ENCODE results near the gene MAU2. TPM values are rescaled to one million over a fixed set of nuclear protein-coding genes. Genes with fewer than 3 reads are reported as not detected.

MAU2 gene, protein sequence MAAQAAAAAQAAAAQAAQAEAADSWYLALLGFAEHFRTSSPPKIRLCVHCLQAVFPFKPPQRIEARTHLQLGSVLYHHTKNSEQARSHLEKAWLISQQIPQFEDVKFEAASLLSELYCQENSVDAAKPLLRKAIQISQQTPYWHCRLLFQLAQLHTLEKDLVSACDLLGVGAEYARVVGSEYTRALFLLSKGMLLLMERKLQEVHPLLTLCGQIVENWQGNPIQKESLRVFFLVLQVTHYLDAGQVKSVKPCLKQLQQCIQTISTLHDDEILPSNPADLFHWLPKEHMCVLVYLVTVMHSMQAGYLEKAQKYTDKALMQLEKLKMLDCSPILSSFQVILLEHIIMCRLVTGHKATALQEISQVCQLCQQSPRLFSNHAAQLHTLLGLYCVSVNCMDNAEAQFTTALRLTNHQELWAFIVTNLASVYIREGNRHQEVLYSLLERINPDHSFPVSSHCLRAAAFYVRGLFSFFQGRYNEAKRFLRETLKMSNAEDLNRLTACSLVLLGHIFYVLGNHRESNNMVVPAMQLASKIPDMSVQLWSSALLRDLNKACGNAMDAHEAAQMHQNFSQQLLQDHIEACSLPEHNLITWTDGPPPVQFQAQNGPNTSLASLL
- total RNA-seq: 37.5 and 48.5 TPM in 2 replicates

DNA sequence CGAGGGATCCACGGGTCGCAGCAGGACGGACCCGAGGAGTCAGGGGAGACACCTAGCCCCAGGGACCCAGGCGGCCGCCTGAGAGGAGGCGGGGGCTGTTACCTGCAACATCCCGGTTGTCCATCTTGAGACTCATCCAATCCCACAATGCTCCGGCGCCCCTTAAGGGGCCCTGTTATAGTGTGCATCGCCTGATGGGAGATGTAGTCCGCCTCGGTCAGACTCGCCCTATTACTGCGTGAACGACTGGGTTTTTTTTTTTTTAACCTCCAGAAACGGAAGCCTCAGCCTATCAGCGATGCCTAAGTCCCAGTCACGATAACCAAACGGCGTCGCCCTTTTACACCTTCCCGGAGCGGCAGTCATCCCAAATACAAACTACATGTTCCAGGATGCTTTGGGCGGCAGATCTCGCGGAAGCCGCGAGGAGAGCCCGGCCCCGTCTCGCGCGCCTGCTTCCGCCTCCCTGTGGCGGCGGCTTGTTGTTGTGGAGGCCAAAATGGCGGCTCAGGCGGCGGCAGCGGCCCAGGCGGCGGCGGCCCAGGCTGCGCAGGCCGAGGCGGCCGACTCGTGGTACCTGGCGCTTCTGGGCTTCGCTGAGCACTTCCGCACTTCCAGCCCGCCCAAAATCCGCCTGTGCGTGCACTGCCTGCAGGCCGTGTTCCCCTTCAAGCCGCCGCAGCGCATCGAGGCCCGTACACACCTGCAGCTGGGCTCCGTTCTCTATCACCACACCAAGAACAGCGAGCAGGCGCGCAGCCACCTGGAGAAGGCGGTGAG is at the start of gene MAU2, which contains the start of gene SUGP1:
Gene MAU2 (plus strand): TSS at position 469 of the 780 bp plus-strand sequence. CDS start 31 bp downstream, at position 500.
Gene SUGP1 (minus strand): TSS at position 149 of the 780 bp plus-strand sequence. CDS start 13 bp downstream, at position 136.

DNA sequence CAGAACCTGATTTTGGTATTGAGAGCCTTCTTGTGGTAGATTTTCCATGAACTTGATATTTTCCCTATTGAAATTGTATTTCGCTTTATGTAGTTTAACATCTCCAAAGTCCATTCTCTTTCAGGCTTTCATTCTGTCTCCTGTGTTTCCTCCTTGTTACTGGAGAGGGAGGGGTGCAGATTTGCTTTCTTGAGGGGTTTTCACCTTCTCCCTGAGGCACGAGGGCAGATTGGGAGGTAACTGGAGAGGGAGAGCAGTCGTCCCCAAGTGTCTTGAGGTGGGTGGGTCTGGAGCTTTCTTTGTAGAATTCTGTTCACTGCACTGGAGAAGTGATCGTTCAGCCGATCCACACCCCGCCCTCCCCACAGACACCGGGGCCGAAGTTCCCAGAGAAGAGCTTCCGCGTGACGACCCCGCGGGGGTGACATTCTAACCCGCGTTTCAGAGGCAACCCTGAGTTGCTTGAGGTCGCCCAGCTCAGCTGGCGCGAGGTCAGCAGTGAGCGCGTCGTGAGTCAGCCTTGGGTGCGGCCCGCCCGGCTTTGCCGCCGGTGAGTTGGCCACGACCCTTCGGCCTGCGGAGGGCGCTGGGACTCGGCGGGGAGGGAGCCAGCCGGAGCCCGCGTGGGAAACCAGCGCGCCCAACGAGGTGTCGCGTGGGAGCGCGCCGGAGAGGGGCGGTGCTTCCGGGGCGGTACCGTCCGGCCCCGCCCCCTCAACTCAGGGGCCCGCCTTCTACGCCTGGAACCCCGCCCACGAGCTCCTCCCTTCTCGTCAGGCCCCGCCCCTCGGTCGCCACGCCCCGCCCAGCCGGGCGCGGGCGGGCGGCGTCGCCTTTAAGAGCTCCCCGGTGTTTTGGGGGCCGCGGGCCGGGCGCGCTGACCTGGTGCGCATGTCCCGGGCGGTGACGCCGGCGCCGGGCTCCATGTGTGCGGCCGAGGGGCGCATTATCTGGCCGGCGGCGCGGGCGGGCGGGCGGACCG is 84.5 kb downstream of the MAU2 start, which contains the start of gene GATAD2A:
Gene GATAD2A (plus strand): TSS at position 797 of the 982 bp plus-strand sequence. CDS start 59,671 bp downstream, outside the sequence.

Other genes with a start within 250 kb of the MAU2 start
- 13.3 and 18.9 TPM in 2 replicates for gene TMEM161A, start 182.4 kb upstream of the MAU2 start, total RNA-seq
- 0.13 TPM in 1 of 2 replicates, not detected in the other for gene MEF2B, start 150.6 kb upstream of the MAU2 start, total RNA-seq
- gene BORCS8, start 128.7 kb upstream of the MAU2 start, total RNA-seq: 13.2 and 19.9 TPM in 2 replicates
- 51.3 and 57.7 TPM in 2 replicates for gene RFXANK, start 128.6 kb upstream of the MAU2 start, total RNA-seq
- gene NR2C2AP, start 117.4 kb upstream of the MAU2 start, total RNA-seq: 8.2 and 11.5 TPM in 2 replicates
- gene NCAN, start 108.9 kb upstream of the MAU2 start, total RNA-seq: not detected in 2 replicates
- gene TM6SF2, start 47.5 kb upstream of the MAU2 start, total RNA-seq: not detected in 2 replicates
- 30.5 and 31.7 TPM in 2 replicates for gene SUGP1, start 320 bp upstream of the MAU2 start, total RNA-seq
- gene GATAD2A, start 84.8 kb downstream of the MAU2 start, total RNA-seq: 77.1 and 92.2 TPM in 2 replicates
- gene TSSK6, start 194.7 kb downstream of the MAU2 start, total RNA-seq: 0.57 and 1.1 TPM in 2 replicates
- gene NDUFA13, start 195.4 kb downstream of the MAU2 start, total RNA-seq: 102 and 108 TPM in 2 replicates
- gene YJEFN3, start 208.1 kb downstream of the MAU2 start, total RNA-seq: 0.27 and 0.29 TPM in 2 replicates
- 0.07 TPM in 1 of 2 replicates, not detected in the other for gene CILP2, start 217.4 kb downstream of the MAU2 start, total RNA-seq